HG03103 (cell line): ENCODE data around the gene ALPK3.
"Not testable (repeated sequence)": the region's sequence is repeated elsewhere in the genome, so short reads cannot be mapped to it uniquely, and the experiment has no call there.

Experiments
- ATAC-seq: cut with Tn5 transposase; IDR thresholded peaks from one replicate; pipeline ENCODE4 v1.9.1; 2021; ENCODE audit warnings: low read depth; ENCODE audit not compliant: unreplicated experiment

The ALPK3 gene

GRCh38 chr15:84842781-84843180, 25.6 kb downstream of the ALPK3 start:
- no peak for ATAC-seq

DNA sequence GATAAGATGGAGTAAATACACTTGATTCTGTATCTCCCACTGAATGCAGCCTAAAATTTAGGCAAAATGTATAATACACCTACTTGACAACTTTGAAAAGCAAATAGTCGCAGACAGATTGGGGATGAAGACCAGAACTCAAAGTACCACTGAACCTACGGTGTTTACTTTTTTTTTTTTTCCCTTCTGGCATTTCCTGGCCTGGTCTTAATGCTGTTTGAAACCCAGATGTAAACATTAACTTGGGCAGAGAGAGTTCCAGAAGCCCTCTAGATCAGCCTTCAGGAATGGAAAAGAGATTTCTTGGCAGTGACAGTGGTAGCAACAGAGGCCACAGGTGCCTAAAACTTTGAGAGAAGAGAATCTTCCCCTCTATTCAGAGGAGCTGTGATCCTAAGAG, 27.8 kb downstream of the ALPK3 start:
- no peak for ATAC-seq

GRCh38 chr15:84845631-84846030, 28.5 kb downstream of the ALPK3 start:
- not testable (repeated sequence) for ATAC-seq

GRCh38 chr15:84846269-84846668, 29.1 kb downstream of the ALPK3 start:
- no peak for ATAC-seq

DNA sequence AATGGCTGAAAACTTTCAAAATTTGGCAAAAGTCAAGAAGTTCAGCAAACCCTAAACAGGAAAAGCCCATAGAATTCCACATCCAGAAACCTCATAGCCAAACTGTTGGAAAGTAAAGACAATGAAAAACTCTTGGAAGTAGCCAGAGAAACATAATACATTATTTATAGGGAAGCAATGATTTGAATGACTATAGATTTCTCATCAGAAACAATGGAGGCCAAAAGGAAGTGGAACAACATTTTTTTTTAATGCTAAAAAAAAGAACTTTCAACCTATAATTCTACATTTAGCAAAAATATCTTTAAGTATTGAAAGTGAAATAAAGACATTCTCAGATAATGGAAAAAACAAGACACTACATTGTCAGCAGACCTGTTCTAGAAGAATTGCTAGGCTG, 30.2 kb downstream of the ALPK3 start:
- ATAC-seq = no peak

DNA sequence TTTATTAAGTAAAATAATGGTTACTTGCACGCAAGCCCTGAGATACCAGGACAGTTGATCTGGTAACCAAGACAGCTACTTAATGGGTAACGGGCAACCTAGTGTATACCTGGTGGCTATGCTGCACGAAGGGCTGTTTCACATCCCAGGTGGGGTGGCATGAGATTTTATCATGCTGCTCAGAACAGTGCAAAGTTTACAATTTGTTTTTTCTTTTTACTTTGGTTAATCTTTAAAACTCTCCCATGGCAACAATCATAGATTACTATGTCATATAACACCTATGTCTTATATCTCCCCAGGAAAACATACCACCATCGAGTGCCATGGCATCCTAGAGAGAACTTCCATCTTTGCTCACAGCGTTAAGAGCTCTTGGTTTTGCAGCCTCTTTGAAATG, 35.1 kb downstream of the ALPK3 start:
- ATAC-seq = no peak

GRCh38 chr15:84855136-84855535, 38.0 kb downstream of the ALPK3 start:
- no peak for ATAC-seq

DNA sequence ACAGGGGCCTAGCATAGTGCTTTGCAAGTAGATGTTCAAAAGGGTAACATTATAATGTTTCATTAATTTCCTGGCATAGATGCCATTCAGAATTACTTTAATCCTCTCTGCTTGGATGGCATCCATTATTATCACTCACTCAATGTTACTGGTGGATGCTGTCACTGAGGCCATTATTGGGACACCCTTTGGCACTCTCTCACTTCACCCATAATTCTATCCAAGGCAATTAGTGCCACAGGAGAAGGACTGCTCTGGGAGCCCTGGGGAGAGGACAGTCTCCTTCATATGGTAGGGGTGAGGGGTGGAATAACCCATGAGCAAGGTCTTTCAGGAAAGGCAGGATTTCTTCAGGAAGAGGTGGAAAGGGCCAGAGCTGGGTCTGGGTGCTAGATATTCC, 38.6 kb downstream of the ALPK3 start:
- ATAC-seq = no peak

DNA sequence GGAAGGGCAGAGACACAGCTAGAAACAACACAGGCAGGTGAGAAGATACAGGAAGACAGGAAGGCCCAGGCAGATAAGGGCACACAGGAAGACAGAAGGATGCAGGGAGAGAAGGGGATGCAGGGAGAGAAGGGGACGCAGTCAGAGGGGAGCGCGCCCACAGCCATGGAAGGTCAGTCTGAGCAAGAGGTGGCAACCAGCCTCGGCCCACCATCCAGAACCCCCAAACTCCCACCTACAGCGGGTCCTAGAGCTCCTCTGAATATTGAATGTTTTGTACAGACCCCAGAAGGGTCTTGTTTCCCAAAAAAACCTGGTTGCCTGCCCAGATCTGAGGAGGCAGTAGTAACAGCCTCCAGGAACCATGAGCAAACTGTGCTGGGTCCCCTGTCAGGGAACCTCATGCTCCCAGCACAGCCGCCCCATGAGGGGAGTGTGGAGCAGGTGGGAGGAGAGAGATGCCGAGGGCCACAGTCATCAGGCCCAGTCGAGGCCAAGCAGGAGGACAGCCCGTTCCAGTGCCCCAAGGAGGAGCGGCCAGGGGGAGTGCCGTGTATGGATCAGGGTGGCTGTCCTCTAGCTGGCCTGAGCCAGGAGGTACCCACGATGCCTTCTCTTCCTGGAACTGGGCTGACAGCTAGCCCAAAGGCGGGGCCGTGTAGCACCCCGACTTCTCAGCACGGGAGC, 39.7 kb downstream of the ALPK3 start:
- ATAC-seq = no peak

GRCh38 chr15:84857418-84858004, 40.4 kb downstream of the ALPK3 start:
- no peak for ATAC-seq

GRCh38 chr15:84858231-84858630, 41.1 kb downstream of the ALPK3 start:
- no peak for ATAC-seq

DNA sequence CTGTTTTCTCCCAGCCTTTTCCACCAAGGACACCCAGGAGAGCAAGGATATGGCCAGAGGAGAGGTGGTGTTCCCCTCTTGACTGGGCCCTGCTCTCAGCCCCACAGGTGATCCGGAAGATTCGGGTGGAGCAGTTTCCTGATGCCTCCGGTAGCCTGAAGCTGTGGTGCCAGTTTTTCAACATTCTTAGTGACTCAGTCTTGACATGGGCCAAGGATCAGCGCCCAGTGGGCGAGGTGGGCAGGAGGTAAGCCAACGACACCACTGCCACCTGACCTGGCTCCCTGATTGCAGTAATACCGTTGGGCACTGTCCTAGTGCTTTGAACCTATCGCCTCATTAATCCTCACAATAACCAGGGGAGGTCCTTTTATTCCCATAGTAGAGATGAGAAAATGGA, 42.0 kb downstream of the ALPK3 start:
- no peak for ATAC-seq

DNA sequence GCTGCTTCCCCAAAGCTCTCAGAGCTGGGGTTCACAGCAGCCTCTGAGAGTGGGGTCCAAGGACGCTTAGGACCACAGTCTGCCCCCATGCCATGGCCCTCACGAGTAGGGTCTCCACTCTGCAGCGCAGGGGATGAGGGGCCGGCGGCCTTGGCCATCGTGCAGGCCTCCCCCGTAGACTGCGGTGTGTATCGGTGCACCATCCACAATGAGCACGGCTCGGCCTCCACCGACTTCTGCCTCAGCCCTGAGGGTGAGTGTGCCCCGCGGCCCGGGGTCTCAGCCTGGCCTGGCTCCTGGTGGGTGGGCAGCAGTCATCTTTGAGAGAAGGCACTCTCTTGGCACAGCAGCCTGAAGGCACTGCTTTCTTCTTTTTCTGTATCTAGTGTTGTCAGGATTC, 42.5 kb downstream of the ALPK3 start:
- no peak for ATAC-seq

GRCh38 chr15:84861781-84862180, 44.6 kb downstream of the ALPK3 start:
- no peak for ATAC-seq

DNA sequence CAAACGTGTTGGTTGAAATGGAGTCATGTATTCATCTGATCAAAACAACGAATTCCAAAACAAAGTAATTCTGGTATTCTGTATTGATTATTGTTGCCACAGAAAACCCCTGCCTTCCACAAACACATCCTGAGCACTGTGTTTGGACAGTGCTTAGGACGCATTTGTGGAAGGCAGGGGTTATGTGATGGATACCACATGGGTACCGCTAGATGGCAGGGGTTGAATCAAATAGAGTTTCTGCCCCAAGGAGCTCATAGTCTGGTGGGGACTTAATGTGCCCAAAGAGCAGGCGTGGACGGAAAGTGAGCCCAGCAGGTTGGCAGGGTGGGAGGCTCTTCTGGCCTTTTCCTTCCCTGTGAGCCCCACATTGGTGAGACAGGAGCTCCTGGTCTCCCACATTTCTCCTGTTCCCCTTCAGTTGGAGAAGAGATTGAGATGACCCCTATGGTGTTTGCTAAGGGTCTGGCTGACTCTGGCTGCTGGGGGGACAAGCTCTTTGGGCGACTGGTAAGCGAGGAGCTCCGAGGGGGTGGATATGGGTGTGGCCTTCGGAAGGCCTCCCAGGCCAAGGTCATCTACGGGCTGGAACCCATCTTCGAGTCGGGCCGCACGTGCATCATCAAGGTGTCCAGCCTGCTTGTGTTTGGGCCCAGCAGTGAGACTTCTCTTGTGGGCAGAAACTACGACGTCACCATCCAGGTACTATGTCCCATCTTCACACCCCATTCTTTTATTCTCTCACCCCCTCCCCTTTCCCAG, 45.2 kb downstream of the ALPK3 start:
- no peak for ATAC-seq

GRCh38 chr15:84863565-84864443, 46.6 kb downstream of the ALPK3 start:
- no peak for ATAC-seq

- ATAC-seq = no peak
Measured at GRCh38 chr15:84864444-84864795, 47.3 kb downstream of the ALPK3 start.

DNA sequence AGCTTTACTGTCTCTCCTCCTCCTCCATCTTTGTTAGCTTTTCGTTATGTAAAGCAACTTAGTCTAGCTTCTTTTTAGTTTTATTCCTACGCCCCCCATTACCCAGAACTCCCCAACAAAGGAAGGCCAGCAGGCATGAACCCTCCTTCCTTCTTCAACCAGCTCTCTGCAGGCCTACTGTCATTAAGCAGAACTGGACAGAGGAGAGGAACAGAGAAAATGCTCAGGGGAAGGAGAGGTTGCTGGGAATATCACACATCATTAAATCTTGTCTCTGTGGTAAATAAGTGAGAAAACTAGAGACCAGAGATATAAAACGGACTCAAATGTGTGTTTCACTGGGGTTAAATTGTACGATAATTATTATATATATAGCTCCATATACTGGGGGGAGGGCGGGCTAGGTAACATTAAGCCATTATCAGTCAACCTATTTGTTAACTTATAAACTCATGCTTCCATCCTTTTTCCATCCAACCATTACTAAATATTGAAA, 48.0 kb downstream of the ALPK3 start:
- no peak for ATAC-seq

- ATAC-seq = no peak
Measured at GRCh38 chr15:84868037-84868880, 51.1 kb downstream of the ALPK3 start.

DNA sequence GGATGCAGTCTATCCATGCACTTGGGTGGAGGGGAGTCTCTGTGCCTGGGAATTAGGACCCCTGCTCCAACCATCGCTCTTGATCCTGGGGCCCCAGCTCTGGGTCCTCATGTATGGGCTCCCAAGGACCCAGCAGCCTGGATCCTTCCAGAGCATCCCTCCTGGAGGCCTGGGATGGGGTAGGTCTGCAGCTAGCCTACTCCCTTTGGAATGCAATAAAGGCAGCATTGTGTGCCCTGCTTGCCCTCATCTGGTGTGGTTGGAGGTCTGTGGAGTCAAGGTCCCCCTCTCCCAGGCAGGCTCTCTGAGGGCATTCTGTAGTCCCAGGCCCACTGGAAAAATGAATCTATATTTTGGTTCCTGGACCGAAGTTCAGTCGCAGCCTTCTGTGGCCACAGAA, 52.4 kb downstream of the ALPK3 start:
- ATAC-seq = no peak
